ENCODE measurements around the gene PTPRT.

The PTPRT gene

GRCh38 chr20:43016257-43016656, 173.4 kb downstream of the PTPRT start:
- no peak for FAIRE-seq

GRCh38 chr20:43015566-43015965, 174.1 kb downstream of the PTPRT start:
- FAIRE-seq, result no peak

- FAIRE-seq, result no peak
Observed at GRCh38 chr20:43014206-43014605, 175.5 kb downstream of the PTPRT start.

- no peak for FAIRE-seq
Observed at GRCh38 chr20:43011491-43011890, 178.2 kb downstream of the PTPRT start.

- FAIRE-seq, result no peak
Observed at GRCh38 chr20:43009532-43009931, 180.2 kb downstream of the PTPRT start.

- no peak for FAIRE-seq
Observed at GRCh38 chr20:43007525-43007924, 182.2 kb downstream of the PTPRT start.

- no peak for FAIRE-seq
Observed at GRCh38 chr20:43006651-43007375, 182.9 kb downstream of the PTPRT start.

- FAIRE-seq, result no peak
Observed at GRCh38 chr20:43003318-43003944, 186.3 kb downstream of the PTPRT start.

- FAIRE-seq, result no peak
Observed at GRCh38 chr20:42996141-42996540, 193.6 kb downstream of the PTPRT start.

- no peak for FAIRE-seq
Observed at GRCh38 chr20:42988319-42988718, 201.4 kb downstream of the PTPRT start.

- no peak for FAIRE-seq
Observed at GRCh38 chr20:42987376-42988114, 202.2 kb downstream of the PTPRT start.

GRCh38 chr20:42986143-42986773, 203.4 kb downstream of the PTPRT start:
- FAIRE-seq, result no peak

GRCh38 chr20:42985628-42986027, 204.1 kb downstream of the PTPRT start:
- FAIRE-seq, result no peak

GRCh38 chr20:42982218-42982617, 207.5 kb downstream of the PTPRT start:
- no peak for FAIRE-seq

- FAIRE-seq, result no peak
Observed at GRCh38 chr20:42981253-42981652, 208.5 kb downstream of the PTPRT start.

GRCh38 chr20:42979720-42980119, 210.0 kb downstream of the PTPRT start:
- no peak for FAIRE-seq

GRCh38 chr20:42978184-42978974, 211.3 kb downstream of the PTPRT start:
- no peak for FAIRE-seq

- FAIRE-seq, result no peak
Observed at GRCh38 chr20:42975974-42976373, 213.7 kb downstream of the PTPRT start.

GRCh38 chr20:42974347-42974746, 215.4 kb downstream of the PTPRT start:
- no peak for FAIRE-seq

GRCh38 chr20:42972591-42972990, 217.1 kb downstream of the PTPRT start:
- no peak for FAIRE-seq

- FAIRE-seq, result no peak
Observed at GRCh38 chr20:42968746-42969145, 221.0 kb downstream of the PTPRT start.

GRCh38 chr20:42963796-42964195, 225.9 kb downstream of the PTPRT start:
- FAIRE-seq, result no peak

- no peak for FAIRE-seq
Observed at GRCh38 chr20:42961771-42962170, 227.9 kb downstream of the PTPRT start.

Measured in TTC549 (cell line).